ENCODE measurements around the gene KCNC4. TPM values are rescaled to one million over a fixed set of nuclear protein-coding genes. Genes with fewer than 3 reads are reported as not detected.

Gene KCNC4
- total RNA-seq = 4.5 and 5.9 TPM in 2 replicates
- long read RNA-seq, partial matches to known transcripts = 0 of 1 reads
- long read RNA-seq, other reads (novel, unspliced or antisense) = 1 of 1 reads

- peak; percentile 77 for DNase-seq (ENCODE audit: low read depth, low spot score)
- Mint-ChIP-seq H3K36me3 (ENCODE audit: low read depth) (no peaks in the 10 kb centered on the region), H3K9me3 (no peaks in the 10 kb centered on the region), H3K4me3 (peak within 1 kb of the TSS; percentile 85), H3K27ac (ENCODE audit: unreplicated experiment) (peak within 1 kb of the TSS; percentile 94), H3K27me3 (ENCODE audit: low read depth) (peaks cover 55% of the 10 kb centered on the region), H3K4me1 (peaks cover 23% of the 10 kb centered on the region)
- peak; percentile 9 for TF ChIP-seq CTCF (conservative IDR thresholded peaks at IDR 0.05)
These were observed at the start of gene KCNC4 for GRCh38 chr1:110209715-110210603. TSS of gene KCNC4 (plus strand) at chr1:110210314. CDS start at chr1:110211500, 1,186 bp downstream.

- peaks cover 66% of the 10 kb centered on the region for H3K27me3 Mint-ChIP-seq (ENCODE audit: low read depth)
- DNase-seq (ENCODE audit: low read depth, low spot score) = no peak
- no peak for TF ChIP-seq CTCF (conservative IDR thresholded peaks at IDR 0.05)
- no peaks in the 10 kb centered on the region for H3K36me3 Mint-ChIP-seq (ENCODE audit: low read depth)
- H3K9me3 Mint-ChIP-seq = no peaks in the 10 kb centered on the region
- H3K4me1 Mint-ChIP-seq = no peaks in the 10 kb centered on the region
- peak overlapping the region; percentile 64 for H3K27ac Mint-ChIP-seq (ENCODE audit: unreplicated experiment)
- no peak overlapping the region for H3K4me3 Mint-ChIP-seq
These were observed 49.5 kb upstream of the KCNC4 start for GRCh38 chr1:110160538-110161100.

GRCh38 chr1:110161165-110161564 lies 48.9 kb upstream of the KCNC4 start:
- Mint-ChIP-seq H3K9me3 (no peaks in the 10 kb centered on the region), H3K27me3 (ENCODE audit: low read depth) (peaks cover 61% of the 10 kb centered on the region), H3K36me3 (ENCODE audit: low read depth) (no peaks in the 10 kb centered on the region), H3K4me1 (no peaks in the 10 kb centered on the region), H3K27ac (ENCODE audit: unreplicated experiment) (no peak overlapping the region), H3K4me3 (no peak overlapping the region)
- no peak for DNase-seq (ENCODE audit: low read depth, low spot score)
- TF ChIP-seq CTCF (conservative IDR thresholded peaks at IDR 0.05) = no peak

GRCh38 chr1:110161849-110162248 lies 48.3 kb upstream of the KCNC4 start:
- Mint-ChIP-seq H3K9me3 (no peaks in the 10 kb centered on the region), H3K4me1 (no peaks in the 10 kb centered on the region)

GRCh38 chr1:110163591-110163990 lies 46.5 kb upstream of the KCNC4 start:
- DNase-seq (ENCODE audit: low read depth, low spot score) = no peak
- no peak overlapping the region for H3K4me3 Mint-ChIP-seq
- no peak for TF ChIP-seq CTCF (conservative IDR thresholded peaks at IDR 0.05)
- no peaks in the 10 kb centered on the region for H3K36me3 Mint-ChIP-seq (ENCODE audit: low read depth)
- H3K27ac Mint-ChIP-seq (ENCODE audit: unreplicated experiment) = no peak overlapping the region
- no peaks in the 10 kb centered on the region for H3K4me1 Mint-ChIP-seq
- H3K9me3 Mint-ChIP-seq = no peaks in the 10 kb centered on the region
- peaks cover 50% of the 10 kb centered on the region for H3K27me3 Mint-ChIP-seq (ENCODE audit: low read depth)

More at GRCh38 chr1:110161849-110162248, 48.3 kb upstream of the KCNC4 start:
- no peak for DNase-seq (ENCODE audit: low read depth, low spot score)
- no peak for TF ChIP-seq CTCF (conservative IDR thresholded peaks at IDR 0.05)
- H3K27ac Mint-ChIP-seq (ENCODE audit: unreplicated experiment) = no peak overlapping the region
- H3K4me3 Mint-ChIP-seq = no peak overlapping the region
- H3K36me3 Mint-ChIP-seq (ENCODE audit: low read depth) = no peaks in the 10 kb centered on the region
- H3K27me3 Mint-ChIP-seq (ENCODE audit: low read depth) = peaks cover 54% of the 10 kb centered on the region

Data from neural crest cell (in vitro differentiated cells).